Stimulated activated CD4-positive, alpha-beta T cell treated with anti-CD3 and anti-CD28 coated beads, Interleukin-15, amount 100 ng/mL, for 48 hours (primary cell): ENCODE results near the gene FMO1.
"Not testable (repeated sequence)": the region's sequence is repeated elsewhere in the genome, so short reads cannot be mapped to it uniquely, and the experiment has no call there.

Source experiments
- DNase-seq, 2 donors: peaks; one replicate each; pipeline ENCODE4 v3.0.0-alpha.2; 2020; ENCODE audit warnings: low read depth in 2 of 2

FMO1 gene

DNA sequence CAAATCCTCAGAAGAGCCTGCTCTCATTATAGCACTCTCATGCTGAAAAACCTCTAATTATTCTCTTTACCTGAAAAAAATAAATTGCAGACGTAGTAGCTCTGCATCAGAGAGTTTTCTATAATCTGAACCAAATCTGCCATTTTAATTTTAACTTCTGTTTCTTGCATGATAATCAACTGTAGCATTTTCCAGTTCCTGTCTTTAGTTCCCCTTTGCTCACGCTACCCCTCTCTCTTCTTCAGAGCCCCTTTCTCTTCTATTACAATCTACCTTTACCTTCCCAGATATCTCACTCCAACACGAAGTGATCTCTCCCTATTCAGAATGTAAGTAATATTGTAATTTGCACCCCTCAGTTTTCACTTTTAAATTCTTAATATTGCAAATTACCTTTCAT lies 31.4 kb downstream of the FMO1 start:
- no peak for DNase-seq

DNA sequence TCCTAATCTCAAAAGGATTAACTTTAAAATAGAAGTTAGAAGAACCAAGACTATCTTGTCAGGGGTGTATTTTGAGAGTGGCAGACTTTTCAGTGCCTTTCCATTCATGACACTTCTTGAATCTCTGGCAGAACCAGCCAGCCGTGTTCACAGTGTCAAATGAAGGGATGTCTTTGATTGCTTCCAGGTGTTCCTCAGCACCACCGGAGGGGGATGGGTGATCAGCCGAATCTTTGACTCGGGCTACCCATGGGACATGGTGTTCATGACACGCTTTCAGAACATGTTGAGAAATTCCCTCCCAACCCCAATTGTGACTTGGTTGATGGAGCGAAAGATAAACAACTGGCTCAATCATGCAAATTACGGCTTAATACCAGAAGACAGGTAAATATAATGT lies 32.3 kb downstream of the FMO1 start:
- DNase-seq = no peak

GRCh38 chr1:171286032-171286705 lies 37.9 kb downstream of the FMO1 start:
- no peak for DNase-seq

DNA sequence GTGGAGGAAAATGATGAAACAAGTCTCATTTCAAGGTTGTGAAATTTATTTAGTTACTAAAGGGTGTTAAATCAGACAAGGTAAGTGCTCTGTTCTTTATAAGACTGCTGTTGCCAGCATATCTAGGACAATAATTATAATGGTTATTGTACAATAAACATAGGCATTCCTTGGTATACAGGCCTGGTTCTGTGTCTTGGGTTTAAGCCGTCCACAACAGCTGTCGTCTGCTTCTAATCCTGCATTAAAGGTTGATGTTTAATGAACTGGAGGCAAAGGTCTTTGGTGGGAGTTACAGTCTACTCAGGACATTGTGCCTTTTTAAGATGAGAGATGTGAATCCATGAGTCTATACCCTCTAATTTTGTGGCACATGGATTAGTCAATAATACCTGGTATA lies 42.3 kb downstream of the FMO1 start:
- no peak for DNase-seq

DNA sequence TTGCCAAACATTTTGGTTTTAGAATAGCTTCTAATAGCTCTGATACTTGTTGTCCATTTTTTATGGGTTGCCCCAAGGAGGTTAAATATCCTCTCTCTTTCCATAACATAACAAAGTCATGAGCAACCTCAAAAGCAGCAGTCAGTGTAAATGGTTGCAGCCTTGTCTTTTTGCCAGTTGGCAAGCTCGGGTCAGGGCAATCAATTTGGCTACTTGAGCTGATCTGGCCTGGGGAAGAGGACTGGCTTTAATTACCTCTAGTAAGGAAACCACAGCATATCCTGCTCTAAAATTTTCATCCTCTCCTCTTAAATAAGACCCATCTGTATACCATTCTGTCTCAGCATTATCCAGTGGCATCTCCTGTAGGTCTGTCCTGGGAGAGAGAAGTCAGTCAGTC lies 44.5 kb downstream of the FMO1 start:
- DNase-seq = no peak

DNA sequence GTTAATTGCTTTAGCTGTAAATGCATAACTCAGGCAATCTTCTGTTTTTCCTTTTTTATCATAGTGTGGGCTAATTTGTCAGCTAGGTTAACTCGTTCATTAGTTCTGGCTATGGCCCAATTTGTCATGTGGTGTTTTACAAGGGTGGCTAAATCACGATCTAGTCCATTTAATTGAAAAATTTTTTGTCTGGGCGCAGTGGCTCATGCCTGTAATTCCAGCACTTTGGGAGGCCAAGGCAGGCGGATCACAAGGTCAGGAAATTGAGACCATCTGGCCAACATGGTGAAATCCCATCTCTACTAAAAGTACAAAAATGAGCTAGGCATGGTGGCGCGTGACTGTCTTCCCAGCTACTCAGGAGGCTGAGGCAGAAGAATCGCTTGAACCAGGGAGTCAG lies 47.1 kb downstream of the FMO1 start:
- DNase-seq = not testable (repeated sequence)

DNA sequence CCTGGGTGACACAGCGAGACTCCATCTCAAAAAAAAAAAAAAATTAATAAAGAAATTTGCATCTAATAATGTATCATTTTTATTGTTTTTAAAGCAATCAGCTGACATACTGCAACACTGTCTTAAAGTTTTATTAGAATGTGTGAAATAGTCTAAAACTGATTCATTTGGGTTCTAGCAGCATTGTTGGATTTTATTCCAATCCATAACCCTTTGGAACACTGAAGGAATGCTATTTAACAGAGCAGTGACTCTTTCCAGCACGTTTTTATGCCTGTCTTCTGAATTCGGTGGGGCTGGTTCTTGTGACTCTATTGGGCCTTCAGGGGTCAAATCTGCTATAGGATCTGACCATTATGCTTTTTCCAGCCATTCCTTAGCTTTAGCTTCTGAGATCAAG lies 47.5 kb downstream of the FMO1 start:
- DNase-seq = no peak

DNA sequence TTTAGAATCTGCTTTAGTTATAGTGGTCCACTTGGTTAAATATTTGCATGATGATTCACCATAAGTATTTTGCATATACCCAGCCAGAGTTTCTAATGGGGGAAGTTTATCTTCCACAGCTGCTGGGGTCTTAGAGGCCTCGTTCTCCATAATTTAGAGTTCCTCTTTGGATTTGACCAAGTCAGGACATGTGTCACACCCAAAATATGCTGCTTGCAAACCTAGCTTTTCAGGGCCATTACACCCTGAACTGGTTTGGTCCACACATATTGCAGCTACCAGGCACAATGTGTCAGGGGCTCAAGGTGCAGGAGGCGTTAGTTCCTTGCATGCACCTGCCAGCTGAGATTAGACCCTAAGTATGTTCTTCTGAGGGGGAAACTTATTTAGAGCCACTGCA lies 48.6 kb downstream of the FMO1 start:
- no peak for DNase-seq

DNA sequence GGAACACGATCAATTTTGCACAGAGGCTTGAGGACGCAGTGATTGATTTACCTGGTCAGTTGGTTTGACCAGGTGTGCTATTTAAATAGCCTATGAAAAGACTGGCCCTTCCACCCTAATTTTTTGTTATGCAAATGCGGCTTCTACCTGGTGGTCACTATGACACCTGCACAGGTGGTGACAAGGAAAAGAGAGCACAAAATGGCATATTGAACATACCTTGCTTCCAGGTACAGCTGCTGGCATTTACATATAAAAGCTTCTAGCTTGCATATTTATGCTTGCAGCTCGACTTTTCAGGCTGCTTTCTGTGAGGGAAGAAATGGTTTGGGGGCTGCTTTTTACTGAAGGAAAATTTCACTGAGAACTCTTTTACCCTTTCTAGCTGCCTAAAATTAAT lies 50.4 kb downstream of the FMO1 start:
- no peak for DNase-seq

- DNase-seq = no peak
These were observed 51.0 kb downstream of the FMO1 start for GRCh38 chr1:171299342-171299741.

DNA sequence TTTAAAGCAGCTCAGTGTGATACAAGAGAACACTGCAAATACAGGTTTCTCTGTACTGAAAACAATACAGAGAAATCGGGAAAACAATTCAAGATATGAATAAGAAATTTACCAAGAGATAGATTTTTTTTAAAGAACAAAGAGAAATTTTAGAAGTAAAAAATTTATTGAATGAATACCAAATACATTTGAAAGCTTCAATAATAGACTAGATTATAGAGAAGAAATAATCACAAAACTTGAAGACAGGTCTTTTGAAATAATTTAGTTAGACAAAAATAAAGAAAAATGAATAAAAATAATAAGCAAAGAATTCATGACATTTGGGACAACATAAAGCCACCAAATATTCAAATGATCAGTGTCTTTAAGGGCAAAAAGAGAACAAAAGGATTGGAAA lies 52.1 kb downstream of the FMO1 start:
- DNase-seq = no peak

- DNase-seq = no peak
These were observed 62.4 kb downstream of the FMO1 start for GRCh38 chr1:171310661-171311087.

DNA sequence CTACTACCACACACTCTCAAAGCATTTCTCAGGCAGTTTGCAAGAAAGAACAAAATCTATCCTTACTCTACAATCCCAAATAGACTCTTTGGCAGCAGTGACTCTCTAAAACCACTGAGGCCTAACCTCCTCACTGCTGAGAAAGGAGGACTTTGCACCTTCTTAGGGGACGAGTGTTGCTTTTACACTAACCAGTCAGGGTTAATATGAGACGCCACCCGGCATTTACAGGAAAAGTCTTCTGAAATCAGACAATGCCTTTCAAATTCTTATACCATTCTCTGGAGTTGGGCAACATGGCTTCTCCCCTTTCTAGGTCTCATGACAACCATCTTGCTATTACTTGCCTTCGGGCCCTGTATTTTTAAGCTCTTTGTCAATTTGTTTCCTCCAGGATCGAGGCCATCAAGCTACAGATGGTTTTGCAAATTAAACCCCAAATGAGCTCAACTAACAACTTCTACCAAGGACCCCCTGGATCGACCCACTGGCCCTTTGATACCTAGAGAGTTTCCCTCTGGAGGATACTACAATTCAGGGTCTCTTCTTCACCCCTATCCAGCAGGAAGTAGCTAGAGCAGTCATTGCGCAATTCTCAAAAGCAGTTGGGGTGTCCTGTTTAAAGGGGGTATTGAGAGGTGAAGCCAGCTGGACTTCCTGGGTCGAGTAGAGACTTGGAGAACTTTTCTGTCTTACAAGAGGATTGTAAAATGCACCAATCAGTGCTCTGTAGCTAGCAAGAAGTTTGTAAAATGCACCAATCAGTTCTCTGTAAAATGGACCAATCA lies 63.7 kb downstream of the FMO1 start:
- DNase-seq = no peak

DNA sequence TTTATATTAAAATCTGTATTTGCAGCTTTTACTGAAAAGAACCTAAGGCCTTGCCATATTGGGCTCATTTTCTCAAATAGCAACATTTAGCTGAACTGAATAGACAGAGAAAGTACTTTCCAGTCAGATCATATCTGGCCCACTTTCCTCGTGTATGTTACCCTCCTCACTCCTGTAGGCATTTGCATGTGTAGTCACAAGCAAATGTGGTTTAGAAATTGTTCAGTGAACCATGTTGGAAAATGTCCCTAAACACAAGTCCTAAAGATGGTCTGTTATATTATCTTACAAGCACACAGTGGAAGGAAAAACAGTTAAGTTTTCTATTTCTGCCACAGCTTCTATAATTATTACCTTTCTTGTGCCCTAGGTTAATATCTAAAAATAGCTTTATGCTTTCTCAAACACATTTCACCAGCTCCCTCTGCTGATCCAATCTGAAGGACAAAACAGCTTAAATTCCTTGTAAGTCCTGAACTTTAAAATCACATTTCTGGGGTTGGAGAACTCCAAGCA lies 65.1 kb downstream of the FMO1 start:
- no peak for DNase-seq

- peak; percentile 71 to 76 for DNase-seq
These were observed 65.6 kb downstream of the FMO1 start, which contains the start of gene FMO4 for GRCh38 chr1:171313835-171314320. TSS of gene FMO4 (plus strand) at chr1:171314183. CDS start at chr1:171319826, 5,643 bp downstream.

- DNase-seq = no peak
These were observed 81.0 kb downstream of the FMO1 start for GRCh38 chr1:171329251-171329650.

- DNase-seq = no peak
These were observed 85.8 kb downstream of the FMO1 start for GRCh38 chr1:171334024-171334640.
